Activated naive CD4-positive, alpha-beta T cell treated with anti-CD3 and anti-CD28 coated beads, Interleukin-2, amount 50 U/mL, for 72 hours (primary cell): ENCODE results near the gene SRGN. TPM values are rescaled to one million over a fixed set of nuclear protein-coding genes. Genes with fewer than 3 reads are reported as not detected.
A peak's percentile ranks its signal among the peaks of the same experiment; 100 is the strongest.
"Not testable (repeated sequence)": the region's sequence is repeated elsewhere in the genome, so short reads cannot be mapped to it uniquely, and the experiment has no call there.

Source experiments
- ATAC-seq, 2 donors: fragments of 150-1000 bp; cut with Tn5 transposase; 2 replicates each; pipeline ENCODE4 v1.10.0; 2021; ENCODE audit warnings: mild to moderate bottlenecking in 2 of 2, moderate library complexity in 2 of 2
- DNase-seq, 2 donors: peaks; one replicate each; pipeline ENCODE4 v3.0.0; 2021 to 2022; ENCODE audit warnings: low spot score in 2 of 2
- H3K27ac Mint-ChIP-seq, 2 donors: one replicate each; pipeline ENCODE4 v1.8.0; 2022; ENCODE audit warnings: mild to moderate bottlenecking in 2 of 2, mixed read lengths in 2 of 2
- H3K36me3 Mint-ChIP-seq, 2 donors: one replicate each; pipeline ENCODE4 v1.8.0; 2022; ENCODE audit warnings: mixed read lengths in 2 of 2
- H3K9me3 Mint-ChIP-seq, 2 donors: one replicate each; pipeline ENCODE4 v1.8.0; 2022; ENCODE audit warnings: mixed read lengths in 2 of 2
- total RNA-seq, 2 donors: library from RNA; stranded (reverse); gene quantifications; one replicate each; pipeline ENCODE4 v1.2.3, GENCODE V29; 2022

The SRGN gene
- total RNA-seq, 2 donors from 2014 or later: 150 to 490 TPM

GRCh38 chr10:69142074-69142473 lies 54.2 kb downstream of the SRGN start:
- not testable (repeated sequence) for H3K9me3 Mint-ChIP-seq, ATAC-seq, H3K36me3 Mint-ChIP-seq, H3K27ac Mint-ChIP-seq, DNase-seq

GRCh38 chr10:69142983-69143382 lies 55.1 kb downstream of the SRGN start:
- Mint-ChIP-seq H3K9me3 (no peaks in the 10 kb centered on the region), H3K36me3 (no peaks in the 10 kb centered on the region), H3K27ac (no peak overlapping the region)
- no peak for ATAC-seq
- DNase-seq: no peak

DNA sequence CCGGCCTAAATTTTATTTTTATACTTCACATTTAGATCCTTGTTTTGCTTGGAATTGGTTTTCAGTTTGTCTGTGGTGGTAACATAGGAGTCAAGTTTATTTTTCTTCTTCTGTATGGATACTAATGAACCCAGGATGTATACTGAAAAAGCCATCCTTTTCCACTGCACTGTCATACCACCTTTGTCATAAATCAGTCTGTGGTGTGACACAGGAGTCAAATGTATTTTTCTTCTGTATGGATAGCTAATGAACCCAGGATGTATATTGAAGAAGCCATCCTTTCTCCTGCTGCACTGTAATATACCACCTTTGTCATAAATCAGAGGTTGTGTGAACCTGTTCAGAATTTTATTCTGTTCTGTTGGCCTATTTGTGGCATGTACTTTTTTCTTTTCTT lies 57.4 kb downstream of the SRGN start:
- no peaks in the 10 kb centered on the region for H3K9me3 Mint-ChIP-seq
- no peak for ATAC-seq
- H3K36me3 Mint-ChIP-seq: no peaks in the 10 kb centered on the region
- peak overlapping the region in 1 of 2 donors; percentile 78 for H3K27ac Mint-ChIP-seq
- DNase-seq: no peak

- no peak overlapping the region for H3K27ac Mint-ChIP-seq
These were observed 58.0 kb downstream of the SRGN start for GRCh38 chr10:69145864-69146263.

DNA sequence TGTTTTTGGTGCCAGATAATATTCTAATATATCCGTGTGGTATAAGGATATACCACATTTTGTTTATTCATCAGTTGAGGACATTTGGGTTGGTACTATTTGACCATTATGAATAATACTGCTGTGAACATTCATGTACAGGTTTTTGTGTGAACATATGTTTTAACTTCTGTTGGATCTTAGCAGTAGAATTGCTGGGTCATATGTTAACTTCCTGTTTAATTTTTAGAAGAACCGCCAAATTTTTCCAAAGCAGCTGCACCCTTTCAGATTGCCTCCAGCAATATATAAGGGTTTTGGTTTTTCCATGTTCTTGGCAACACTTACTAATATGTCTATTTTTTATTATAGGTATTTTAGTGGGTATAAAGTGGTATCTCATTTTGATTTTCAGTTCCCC lies 58.9 kb downstream of the SRGN start:
- no peaks in the 10 kb centered on the region for H3K9me3 Mint-ChIP-seq
- H3K27ac Mint-ChIP-seq: no peak overlapping the region
- H3K36me3 Mint-ChIP-seq: no peaks in the 10 kb centered on the region
- ATAC-seq (no peak), DNase-seq (no peak)

More at GRCh38 chr10:69145864-69146263, 58.0 kb downstream of the SRGN start:
- Mint-ChIP-seq H3K9me3 (no peaks in the 10 kb centered on the region), H3K36me3 (no peaks in the 10 kb centered on the region)
- DNase-seq (no peak), ATAC-seq (no peak)

DNA sequence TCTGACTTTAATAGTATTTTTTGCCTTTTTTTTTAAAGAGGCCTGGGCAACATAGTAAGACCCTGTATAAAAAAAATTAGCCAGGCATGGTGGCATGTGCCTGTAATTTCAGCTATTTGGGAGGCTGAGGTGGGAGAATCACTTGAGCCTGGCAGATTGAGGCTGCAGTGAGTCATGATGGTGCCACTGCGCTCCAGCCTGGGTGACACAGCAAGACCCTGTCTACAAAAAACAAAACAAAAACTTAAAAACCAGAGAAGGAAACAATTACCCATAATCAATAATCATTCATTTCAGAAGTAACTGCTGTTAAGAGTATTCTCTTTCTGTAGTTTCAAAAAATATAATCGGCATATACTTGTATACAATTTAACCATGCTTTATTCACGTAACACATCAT lies 64.1 kb downstream of the SRGN start:
- no peak overlapping the region for H3K27ac Mint-ChIP-seq
- no peaks in the 10 kb centered on the region for H3K36me3 Mint-ChIP-seq
- DNase-seq (no peak), ATAC-seq (peak in 1 of 2 donors; percentile 52)
- H3K9me3 Mint-ChIP-seq: no peaks in the 10 kb centered on the region

DNA sequence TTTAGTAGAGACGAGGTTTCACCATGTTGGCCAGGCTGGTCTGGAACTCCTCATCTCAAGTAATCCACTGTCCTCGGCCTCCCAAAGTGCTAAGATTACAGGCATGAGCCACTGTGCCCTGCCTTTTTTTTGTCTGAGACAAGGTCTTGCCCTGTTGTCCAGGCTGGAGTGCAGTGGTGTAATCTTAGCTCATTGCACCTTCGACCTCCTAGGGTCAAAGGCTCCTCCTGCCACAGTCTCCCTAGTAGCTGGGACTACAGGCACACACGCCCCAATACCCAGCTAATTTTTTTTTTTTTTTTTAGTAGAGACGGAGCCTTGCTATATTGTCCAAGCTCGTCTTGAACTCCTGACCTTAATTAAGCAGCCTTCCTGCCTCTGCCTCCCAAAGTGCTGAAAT lies 65.3 kb downstream of the SRGN start:
- Mint-ChIP-seq H3K27ac (no peak overlapping the region), H3K36me3 (no peaks in the 10 kb centered on the region), H3K9me3 (no peaks in the 10 kb centered on the region)
- DNase-seq: no peak
- no peak for ATAC-seq

Other genes with a start within 250 kb of the SRGN start
- gene DDX50, start 186.8 kb upstream of the SRGN start, total RNA-seq: 10 to 100 TPM; 57.9 to 80.2 TPM
- gene DDX21, start 131.9 kb upstream of the SRGN start, total RNA-seq: 100 to 1,000 TPM; 127 to 136 TPM
- 10 to 100 TPM in 1 of 2 donors, 1 to 10 TPM in 1; 6.9 to 13.2 TPM for gene KIFBP, start 99.3 kb upstream of the SRGN start, total RNA-seq
- gene VPS26A, start 36.1 kb downstream of the SRGN start, total RNA-seq: 10 to 100 TPM; 33.5 to 66.0 TPM
- gene SUPV3L1, start 92.1 kb downstream of the SRGN start, total RNA-seq: 10 to 100 TPM; 44.4 to 45.9 TPM
- gene HKDC1, start 132.2 kb downstream of the SRGN start, total RNA-seq: under 1 TPM; 0.41 to 0.46 TPM
- gene HK1, start 190.4 kb downstream of the SRGN start, total RNA-seq: 100 to 1,000 TPM; 157 to 235 TPM